ENCODE measurements around the gene SIMC1.

The SIMC1 gene

DNA sequence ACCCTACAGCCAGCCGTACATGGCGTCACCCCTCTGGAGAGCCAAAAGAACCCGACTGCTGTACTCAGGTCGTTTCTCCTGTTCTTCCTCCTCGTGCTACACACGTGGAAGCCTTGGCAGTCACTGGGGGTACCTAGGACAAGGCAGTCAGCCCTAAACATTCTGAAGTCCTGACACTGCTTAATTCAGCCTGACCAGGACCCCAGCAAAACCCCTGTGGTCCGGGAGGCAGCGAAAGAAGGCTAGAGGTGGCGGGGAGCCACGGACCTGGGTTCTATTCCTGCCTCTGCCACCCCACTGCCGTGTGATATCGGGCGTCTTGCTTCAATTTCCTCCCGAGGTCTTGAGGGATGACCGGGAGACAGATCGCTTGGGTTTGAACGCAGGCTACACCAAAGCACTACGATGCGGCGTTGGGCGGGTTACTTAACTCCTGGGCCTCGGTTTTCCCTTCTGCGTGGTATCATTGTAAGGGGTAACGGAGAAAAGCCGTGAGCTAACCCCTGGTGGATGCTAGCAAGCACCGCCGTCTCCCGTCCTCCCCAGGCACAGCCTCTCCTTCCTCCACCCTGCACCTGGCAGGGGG lies 126.6 kb downstream of the SIMC1 start:
- ATAC-seq, result no peak; the same call in 2 of the 3 replicates
- no peak for TF ChIP-seq CSDC2 (CRISPR knock-in tag; IDR thresholded peaks at IDR 0.05)
- TF ChIP-seq ARNTL (CRISPR knock-in tag; IDR thresholded peaks at IDR 0.05; ENCODE audit: borderline replicate concordance, low read depth), result no peak
- no peak for TF ChIP-seq RARB (CRISPR knock-in tag; IDR thresholded peaks at IDR 0.05)

DNA sequence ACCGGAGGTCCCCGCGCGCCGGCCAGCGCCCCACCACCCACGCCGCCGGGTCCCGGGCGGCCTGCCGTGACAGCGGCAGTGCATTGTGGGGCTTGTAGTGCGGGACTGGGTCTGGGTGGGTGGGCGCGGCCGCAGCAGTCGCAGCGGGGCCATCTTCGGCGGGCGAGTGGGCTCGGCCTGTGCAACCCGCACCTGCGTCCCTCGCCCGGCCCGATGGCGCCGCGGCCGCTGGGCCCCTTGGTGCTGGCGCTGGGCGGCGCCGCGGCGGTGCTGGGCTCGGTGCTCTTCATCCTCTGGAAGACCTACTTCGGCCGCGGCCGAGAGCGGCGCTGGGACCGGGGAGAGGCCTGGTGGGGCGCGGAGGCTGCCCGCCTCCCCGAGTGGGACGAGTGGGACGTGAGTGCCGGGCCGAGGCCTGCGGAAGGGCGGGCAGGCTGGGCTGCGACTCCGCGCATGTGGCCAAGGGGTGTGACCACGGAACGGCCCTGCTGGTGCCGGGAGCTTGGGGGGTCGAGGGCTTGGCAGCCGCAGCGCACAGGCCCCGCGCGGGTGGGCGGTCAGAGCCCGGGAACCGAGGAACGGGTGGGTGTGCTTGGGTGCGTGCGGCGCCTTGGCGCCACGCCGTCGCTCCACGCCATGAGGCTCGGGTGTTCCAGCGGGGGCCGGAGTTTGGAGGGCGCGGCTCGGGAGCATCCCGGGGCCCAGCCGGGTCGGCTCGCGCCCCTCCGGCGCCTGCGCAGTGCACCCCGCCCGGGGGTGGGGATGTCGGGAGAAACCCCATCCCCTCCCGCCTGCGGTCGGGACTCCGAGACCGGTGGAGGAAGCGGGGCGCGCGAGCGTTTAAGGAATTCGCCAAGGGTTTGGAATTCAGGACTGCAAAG lies 127.4 kb downstream of the SIMC1 start, which contains the start of gene ARL10:
Gene ARL10 (plus strand): TSS at position 137 of the 881 bp plus-strand sequence. CDS start 77 bp downstream, at position 214.
- TF ChIP-seq CSDC2 (CRISPR knock-in tag; IDR thresholded peaks at IDR 0.05) (no peak), ZNF70 (CRISPR knock-in tag; IDR thresholded peaks at IDR 0.05) (no peak), ESRRG (CRISPR knock-in tag; IDR thresholded peaks at IDR 0.05) (no peak), ARNTL (CRISPR knock-in tag; IDR thresholded peaks at IDR 0.05; ENCODE audit: borderline replicate concordance, low read depth) (no peak)
- TF ChIP-seq, protein P1, sequence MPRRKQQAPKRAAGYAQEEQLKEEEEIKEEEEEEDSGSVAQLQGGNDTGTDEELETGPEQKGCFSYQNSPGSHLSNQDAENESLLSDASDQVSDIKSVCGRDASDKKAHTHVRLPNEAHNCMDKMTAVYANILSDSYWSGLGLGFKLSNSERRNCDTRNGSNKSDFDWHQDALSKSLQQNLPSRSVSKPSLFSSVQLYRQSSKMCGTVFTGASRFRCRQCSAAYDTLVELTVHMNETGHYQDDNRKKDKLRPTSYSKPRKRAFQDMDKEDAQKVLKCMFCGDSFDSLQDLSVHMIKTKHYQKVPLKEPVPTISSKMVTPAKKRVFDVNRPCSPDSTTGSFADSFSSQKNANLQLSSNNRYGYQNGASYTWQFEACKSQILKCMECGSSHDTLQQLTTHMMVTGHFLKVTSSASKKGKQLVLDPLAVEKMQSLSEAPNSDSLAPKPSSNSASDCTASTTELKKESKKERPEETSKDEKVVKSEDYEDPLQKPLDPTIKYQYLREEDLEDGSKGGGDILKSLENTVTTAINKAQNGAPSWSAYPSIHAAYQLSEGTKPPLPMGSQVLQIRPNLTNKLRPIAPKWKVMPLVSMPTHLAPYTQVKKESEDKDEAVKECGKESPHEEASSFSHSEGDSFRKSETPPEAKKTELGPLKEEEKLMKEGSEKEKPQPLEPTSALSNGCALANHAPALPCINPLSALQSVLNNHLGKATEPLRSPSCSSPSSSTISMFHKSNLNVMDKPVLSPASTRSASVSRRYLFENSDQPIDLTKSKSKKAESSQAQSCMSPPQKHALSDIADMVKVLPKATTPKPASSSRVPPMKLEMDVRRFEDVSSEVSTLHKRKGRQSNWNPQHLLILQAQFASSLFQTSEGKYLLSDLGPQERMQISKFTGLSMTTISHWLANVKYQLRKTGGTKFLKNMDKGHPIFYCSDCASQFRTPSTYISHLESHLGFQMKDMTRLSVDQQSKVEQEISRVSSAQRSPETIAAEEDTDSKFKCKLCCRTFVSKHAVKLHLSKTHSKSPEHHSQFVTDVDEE (CRISPR knock-in tag; IDR thresholded peaks at IDR 0.05), result peak; percentile 29; the same call in 1 of the 2 replicates
- TF ChIP-seq, protein P2, sequence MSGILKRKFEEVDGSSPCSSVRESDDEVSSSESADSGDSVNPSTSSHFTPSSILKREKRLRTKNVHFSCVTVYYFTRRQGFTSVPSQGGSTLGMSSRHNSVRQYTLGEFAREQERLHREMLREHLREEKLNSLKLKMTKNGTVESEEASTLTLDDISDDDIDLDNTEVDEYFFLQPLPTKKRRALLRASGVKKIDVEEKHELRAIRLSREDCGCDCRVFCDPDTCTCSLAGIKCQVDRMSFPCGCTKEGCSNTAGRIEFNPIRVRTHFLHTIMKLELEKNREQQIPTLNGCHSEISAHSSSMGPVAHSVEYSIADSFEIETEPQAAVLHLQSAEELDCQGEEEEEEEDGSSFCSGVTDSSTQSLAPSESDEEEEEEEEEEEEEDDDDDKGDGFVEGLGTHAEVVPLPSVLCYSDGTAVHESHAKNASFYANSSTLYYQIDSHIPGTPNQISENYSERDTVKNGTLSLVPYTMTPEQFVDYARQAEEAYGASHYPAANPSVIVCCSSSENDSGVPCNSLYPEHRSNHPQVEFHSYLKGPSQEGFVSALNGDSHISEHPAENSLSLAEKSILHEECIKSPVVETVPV (CRISPR knock-in tag; IDR thresholded peaks at IDR 0.05), result no peak
- ATAC-seq, result peak; percentile 56

DNA sequence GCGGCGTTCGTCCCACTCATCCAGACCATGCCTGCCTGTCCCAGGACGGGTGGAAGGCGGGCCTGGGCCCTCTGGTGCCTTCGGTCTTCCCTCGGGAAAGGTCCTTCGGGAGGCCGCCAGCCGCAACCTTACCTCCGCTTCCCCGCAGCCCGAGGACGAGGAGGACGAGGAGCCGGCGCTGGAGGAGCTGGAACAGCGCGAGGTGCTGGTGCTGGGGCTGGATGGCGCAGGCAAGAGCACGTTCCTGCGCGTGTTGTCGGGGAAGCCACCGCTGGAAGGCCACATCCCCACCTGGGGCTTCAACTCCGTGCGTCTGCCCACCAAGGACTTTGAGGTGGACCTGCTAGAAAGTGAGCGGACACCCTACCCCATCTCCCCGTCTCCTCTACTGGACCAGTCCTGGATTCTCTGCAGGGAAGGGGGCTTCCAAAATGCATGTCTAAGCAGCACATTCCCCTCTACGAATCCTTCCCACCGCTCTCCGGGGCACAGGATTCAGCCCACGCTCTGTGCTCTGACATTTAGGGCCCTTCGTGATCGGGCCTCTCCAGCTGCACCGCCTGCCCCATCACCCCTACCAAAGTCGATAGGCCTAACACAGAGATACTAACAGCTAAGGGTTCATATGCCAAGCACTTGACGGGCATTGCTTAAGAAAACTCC lies 128.1 kb downstream of the SIMC1 start:
- TF ChIP-seq, protein P3, sequence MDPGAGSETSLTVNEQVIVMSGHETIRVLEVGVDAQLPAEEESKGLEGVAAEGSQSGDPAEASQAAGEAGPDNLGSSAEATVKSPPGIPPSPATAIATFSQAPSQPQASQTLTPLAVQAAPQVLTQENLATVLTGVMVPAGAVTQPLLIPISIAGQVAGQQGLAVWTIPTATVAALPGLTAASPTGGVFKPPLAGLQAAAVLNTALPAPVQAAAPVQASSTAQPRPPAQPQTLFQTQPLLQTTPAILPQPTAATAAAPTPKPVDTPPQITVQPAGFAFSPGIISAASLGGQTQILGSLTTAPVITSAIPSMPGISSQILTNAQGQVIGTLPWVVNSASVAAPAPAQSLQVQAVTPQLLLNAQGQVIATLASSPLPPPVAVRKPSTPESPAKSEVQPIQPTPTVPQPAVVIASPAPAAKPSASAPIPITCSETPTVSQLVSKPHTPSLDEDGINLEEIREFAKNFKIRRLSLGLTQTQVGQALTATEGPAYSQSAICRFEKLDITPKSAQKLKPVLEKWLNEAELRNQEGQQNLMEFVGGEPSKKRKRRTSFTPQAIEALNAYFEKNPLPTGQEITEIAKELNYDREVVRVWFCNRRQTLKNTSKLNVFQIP (CRISPR knock-in tag; IDR thresholded peaks at IDR 0.05; ENCODE audit: borderline replicate concordance, low read depth), result no peak
- no peak for TF ChIP-seq OSR1 (CRISPR knock-in tag; IDR thresholded peaks at IDR 0.05)
- no peak for TF ChIP-seq ESRRG (CRISPR knock-in tag; IDR thresholded peaks at IDR 0.05)
- TF ChIP-seq, protein P4, sequence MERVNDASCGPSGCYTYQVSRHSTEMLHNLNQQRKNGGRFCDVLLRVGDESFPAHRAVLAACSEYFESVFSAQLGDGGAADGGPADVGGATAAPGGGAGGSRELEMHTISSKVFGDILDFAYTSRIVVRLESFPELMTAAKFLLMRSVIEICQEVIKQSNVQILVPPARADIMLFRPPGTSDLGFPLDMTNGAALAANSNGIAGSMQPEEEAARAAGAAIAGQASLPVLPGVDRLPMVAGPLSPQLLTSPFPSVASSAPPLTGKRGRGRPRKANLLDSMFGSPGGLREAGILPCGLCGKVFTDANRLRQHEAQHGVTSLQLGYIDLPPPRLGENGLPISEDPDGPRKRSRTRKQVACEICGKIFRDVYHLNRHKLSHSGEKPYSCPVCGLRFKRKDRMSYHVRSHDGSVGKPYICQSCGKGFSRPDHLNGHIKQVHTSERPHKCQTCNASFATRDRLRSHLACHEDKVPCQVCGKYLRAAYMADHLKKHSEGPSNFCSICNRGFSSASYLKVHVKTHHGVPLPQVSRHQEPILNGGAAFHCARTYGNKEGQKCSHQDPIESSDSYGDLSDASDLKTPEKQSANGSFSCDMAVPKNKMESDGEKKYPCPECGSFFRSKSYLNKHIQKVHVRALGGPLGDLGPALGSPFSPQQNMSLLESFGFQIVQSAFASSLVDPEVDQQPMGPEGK (CRISPR knock-in tag; IDR thresholded peaks at IDR 0.05; ENCODE audit: borderline replicate concordance), result no peak
- TF ChIP-seq, protein P2 (CRISPR knock-in tag; IDR thresholded peaks at IDR 0.05), result no peak
- TF ChIP-seq RARB (CRISPR knock-in tag; IDR thresholded peaks at IDR 0.05), result no peak
- no peak for TF ChIP-seq ZFP30 (CRISPR knock-in tag; IDR thresholded peaks at IDR 0.05)
- TF ChIP-seq, protein P1 (CRISPR knock-in tag; IDR thresholded peaks at IDR 0.05), result no peak
- TF ChIP-seq BACH2 (CRISPR knock-in tag; IDR thresholded peaks at IDR 0.05; ENCODE audit: borderline replicate concordance), result no peak
- no peak for TF ChIP-seq ZNF70 (CRISPR knock-in tag; IDR thresholded peaks at IDR 0.05)
- peak; percentile 26; the same call in 2 of the 3 replicates for ATAC-seq
